Brain pericyte (primary cell): ENCODE measurements around the gene SFPQ.
"Not testable (repeated sequence)": the region's sequence is repeated elsewhere in the genome, so short reads cannot be mapped to it uniquely, and the experiment has no call there.

Experiments used
- DNase-seq: peaks from one replicate; pipeline ENCODE4 v3.0.0-alpha.2; 2012; ENCODE audit warnings: low read depth, low spot score

The SFPQ gene

GRCh38 chr1:35142728-35143127 is 50.2 kb downstream of the SFPQ start:
- DNase-seq: not testable (repeated sequence)

DNA sequence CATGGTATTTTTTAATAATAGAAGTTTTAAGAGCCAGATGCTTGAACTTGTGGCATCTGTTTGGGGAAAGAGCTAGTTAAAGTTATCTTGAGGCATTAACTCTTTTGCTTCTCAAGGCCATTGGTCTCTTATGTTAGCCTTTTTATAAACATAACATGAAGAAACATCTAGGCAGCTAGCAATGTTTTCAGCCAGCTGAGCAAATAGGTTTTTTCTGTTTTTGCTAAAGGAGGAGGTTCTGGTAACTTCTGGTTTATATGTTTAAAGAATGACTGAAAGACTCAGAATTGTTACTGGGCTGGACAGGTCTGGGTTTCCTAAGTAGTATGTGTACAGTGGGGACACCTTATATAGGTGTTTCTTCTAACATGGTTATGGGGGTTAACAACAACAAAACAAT is 50.7 kb downstream of the SFPQ start:
- not testable (repeated sequence) for DNase-seq

GRCh38 chr1:35137590-35137989 is 55.4 kb downstream of the SFPQ start:
- not testable (repeated sequence) for DNase-seq

DNA sequence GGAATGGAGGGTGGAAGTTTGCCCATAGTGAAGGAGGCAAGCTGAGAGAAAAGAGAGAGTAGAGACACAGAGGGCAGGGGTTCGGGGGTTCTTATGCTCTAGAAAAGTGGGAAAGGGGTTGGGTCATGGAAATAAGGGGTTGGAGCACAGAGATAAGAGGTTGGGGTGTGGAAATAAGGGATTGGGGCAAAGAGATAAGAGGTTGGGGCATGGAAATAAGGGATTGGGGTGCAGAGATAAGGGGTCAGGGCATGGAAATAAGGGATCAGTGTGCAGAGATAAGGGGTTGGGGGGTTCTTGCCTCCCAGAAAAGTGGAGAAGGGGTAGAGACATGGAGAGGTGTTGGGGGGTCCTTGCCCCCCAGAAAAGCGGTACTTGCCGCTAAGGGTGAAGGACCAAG is 56.2 kb downstream of the SFPQ start:
- DNase-seq: no peak
